Measurements from ENCODE around the gene MTX1. TPM values are rescaled to one million over a fixed set of nuclear protein-coding genes. Genes with fewer than 3 reads are reported as not detected.
"Not testable (repeated sequence)": the region's sequence is repeated elsewhere in the genome, so short reads cannot be mapped to it uniquely, and the experiment has no call there.

Gene MTX1
- total and polyA plus RNA-seq, 2 experiments from 2014 or later: 77.7 to 106 TPM

DNA sequence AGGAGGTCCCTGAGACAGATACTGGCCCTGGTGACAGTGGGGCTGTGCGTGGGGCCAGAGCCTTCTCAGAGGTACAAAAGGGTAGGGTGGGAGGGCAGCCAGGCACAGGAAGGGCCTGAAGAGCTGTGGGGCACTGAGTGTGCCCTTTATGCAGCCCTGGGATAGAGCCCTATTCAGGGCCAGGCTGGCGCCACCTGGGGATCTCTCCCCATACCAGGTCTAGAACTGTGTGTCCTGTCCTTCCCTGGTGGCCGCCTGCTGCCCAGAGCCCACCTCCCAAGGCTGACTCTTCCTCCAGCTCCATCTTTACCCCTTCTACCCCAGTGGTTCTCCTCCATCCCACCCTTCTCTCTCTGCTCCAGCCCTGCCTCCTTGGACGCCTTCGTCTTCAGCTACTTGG lies 25.0 kb downstream of the MTX1 start:
- Mint-ChIP-seq H3K27me3 (ENCODE audit: insufficient read depth, low read depth, poor library complexity) (peaks cover 12% of the 10 kb centered on the region), H3K36me3 (ENCODE audit: low read depth) (peaks cover 11% of the 10 kb centered on the region; the same call in 2 of the 3 replicates)
- DNase-seq (ENCODE audit: low spot score); H3K36me3 ChIP-seq (ENCODE audit: insufficient read depth); H3K27ac Mint-ChIP-seq; H3K27me3 ChIP-seq (ENCODE audit: insufficient read depth); H3K9me2 ChIP-seq (ENCODE audit: insufficient read depth); H3K4me3 ChIP-seq; H3K9me3 Mint-ChIP-seq; H3F3A ChIP-seq (replicated peaks; ENCODE audit: low read depth); H4K20me1 ChIP-seq (replicated peaks; ENCODE audit: insufficient read depth); H2AFZ ChIP-seq; H3K4me3 Mint-ChIP-seq; H3K79me2 ChIP-seq (replicated peaks; ENCODE audit: insufficient read depth); H3K4me2 ChIP-seq; H3K4me1 ChIP-seq (ENCODE audit: insufficient read depth); H3K27ac ChIP-seq (ENCODE audit: low read depth); H3K4me1 Mint-ChIP-seq: not testable (repeated sequence)
- ATAC-seq: peak; percentile 62

- H3K4me3 Mint-ChIP-seq; H3K27ac Mint-ChIP-seq; H3K9me3 Mint-ChIP-seq; DNase-seq (ENCODE audit: low spot score); H3K4me2 ChIP-seq; H3K4me1 ChIP-seq (ENCODE audit: insufficient read depth); H3K9me2 ChIP-seq (ENCODE audit: insufficient read depth); H4K20me1 ChIP-seq (replicated peaks; ENCODE audit: insufficient read depth); H3K27me3 ChIP-seq (ENCODE audit: insufficient read depth); H3K4me1 Mint-ChIP-seq; H2AFZ ChIP-seq; ATAC-seq; H3K27ac ChIP-seq (ENCODE audit: low read depth); H3K4me3 ChIP-seq; H3F3A ChIP-seq (replicated peaks; ENCODE audit: low read depth); H3K27me3 Mint-ChIP-seq (ENCODE audit: insufficient read depth, low read depth, poor library complexity); H3K79me2 ChIP-seq (replicated peaks; ENCODE audit: insufficient read depth); H3K36me3 ChIP-seq (ENCODE audit: insufficient read depth): not testable (repeated sequence)
- H3K36me3 Mint-ChIP-seq (ENCODE audit: low read depth): peaks cover 11% of the 10 kb centered on the region; the same call in 2 of the 3 replicates
Measured at GRCh38 chr1:155235375-155235774, 26.9 kb downstream of the MTX1 start.

DNA sequence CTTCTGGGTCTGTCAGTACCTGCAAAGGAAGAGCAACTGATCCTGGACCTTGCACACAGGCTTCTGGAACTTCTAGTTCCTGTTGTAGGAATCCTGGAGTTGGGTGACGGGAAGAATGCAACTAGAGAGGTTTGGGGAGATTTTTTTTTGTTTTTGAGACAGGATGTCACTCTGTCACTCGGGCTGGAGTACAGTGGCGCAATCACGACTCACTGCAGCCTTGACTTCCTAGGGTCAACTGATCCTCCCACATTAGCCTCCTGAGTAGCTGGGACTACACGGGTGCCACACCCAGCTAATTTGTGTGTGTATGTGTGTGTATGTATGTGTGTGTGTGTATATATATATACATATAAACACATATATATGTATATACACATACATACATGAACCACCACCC lies 28.0 kb downstream of the MTX1 start:
- H3K9me3 Mint-ChIP-seq: no peaks in the 10 kb centered on the region
- no peak overlapping the region for H3K4me3 Mint-ChIP-seq
- H3K36me3 Mint-ChIP-seq (ENCODE audit: low read depth): peaks cover 11% of the 10 kb centered on the region; the same call in 2 of the 3 replicates
- H3K4me1 ChIP-seq (ENCODE audit: insufficient read depth): peaks cover 2% of the 10 kb centered on the region; the same call in 1 of the 2 replicates
- H2AFZ ChIP-seq: no peak overlapping the region
- DNase-seq (ENCODE audit: low spot score) (no peak), ATAC-seq (no peak)
- no peaks in the 10 kb centered on the region for H3F3A ChIP-seq (replicated peaks; ENCODE audit: low read depth)
- no peaks in the 10 kb centered on the region for H3K9me2 ChIP-seq (ENCODE audit: insufficient read depth)
- no peak overlapping the region for H3K27ac ChIP-seq (ENCODE audit: low read depth)
- no peak overlapping the region for H3K4me2 ChIP-seq
- no peak overlapping the region for H3K27ac Mint-ChIP-seq
- peaks cover 5% of the 10 kb centered on the region for H3K27me3 Mint-ChIP-seq (ENCODE audit: insufficient read depth, low read depth, poor library complexity)
- H3K4me3 ChIP-seq: no peak overlapping the region
- no peaks in the 10 kb centered on the region for H4K20me1 ChIP-seq (replicated peaks; ENCODE audit: insufficient read depth)
- H3K27me3 ChIP-seq (ENCODE audit: insufficient read depth): no peaks in the 10 kb centered on the region
- no peaks in the 10 kb centered on the region for H3K79me2 ChIP-seq (replicated peaks; ENCODE audit: insufficient read depth)
- no peaks in the 10 kb centered on the region for H3K36me3 ChIP-seq (ENCODE audit: insufficient read depth)
- peaks cover 7% of the 10 kb centered on the region for H3K4me1 Mint-ChIP-seq
- TF ChIP-seq POLR2AphosphoS5 (IDR thresholded peaks at IDR 0.05; ENCODE audit: low read depth) (no peak), EZH2phosphoT487 (IDR thresholded peaks at IDR 0.05; ENCODE audit: unreplicated experiment) (no peak)
- TF ChIP-seq, protein P1, sequence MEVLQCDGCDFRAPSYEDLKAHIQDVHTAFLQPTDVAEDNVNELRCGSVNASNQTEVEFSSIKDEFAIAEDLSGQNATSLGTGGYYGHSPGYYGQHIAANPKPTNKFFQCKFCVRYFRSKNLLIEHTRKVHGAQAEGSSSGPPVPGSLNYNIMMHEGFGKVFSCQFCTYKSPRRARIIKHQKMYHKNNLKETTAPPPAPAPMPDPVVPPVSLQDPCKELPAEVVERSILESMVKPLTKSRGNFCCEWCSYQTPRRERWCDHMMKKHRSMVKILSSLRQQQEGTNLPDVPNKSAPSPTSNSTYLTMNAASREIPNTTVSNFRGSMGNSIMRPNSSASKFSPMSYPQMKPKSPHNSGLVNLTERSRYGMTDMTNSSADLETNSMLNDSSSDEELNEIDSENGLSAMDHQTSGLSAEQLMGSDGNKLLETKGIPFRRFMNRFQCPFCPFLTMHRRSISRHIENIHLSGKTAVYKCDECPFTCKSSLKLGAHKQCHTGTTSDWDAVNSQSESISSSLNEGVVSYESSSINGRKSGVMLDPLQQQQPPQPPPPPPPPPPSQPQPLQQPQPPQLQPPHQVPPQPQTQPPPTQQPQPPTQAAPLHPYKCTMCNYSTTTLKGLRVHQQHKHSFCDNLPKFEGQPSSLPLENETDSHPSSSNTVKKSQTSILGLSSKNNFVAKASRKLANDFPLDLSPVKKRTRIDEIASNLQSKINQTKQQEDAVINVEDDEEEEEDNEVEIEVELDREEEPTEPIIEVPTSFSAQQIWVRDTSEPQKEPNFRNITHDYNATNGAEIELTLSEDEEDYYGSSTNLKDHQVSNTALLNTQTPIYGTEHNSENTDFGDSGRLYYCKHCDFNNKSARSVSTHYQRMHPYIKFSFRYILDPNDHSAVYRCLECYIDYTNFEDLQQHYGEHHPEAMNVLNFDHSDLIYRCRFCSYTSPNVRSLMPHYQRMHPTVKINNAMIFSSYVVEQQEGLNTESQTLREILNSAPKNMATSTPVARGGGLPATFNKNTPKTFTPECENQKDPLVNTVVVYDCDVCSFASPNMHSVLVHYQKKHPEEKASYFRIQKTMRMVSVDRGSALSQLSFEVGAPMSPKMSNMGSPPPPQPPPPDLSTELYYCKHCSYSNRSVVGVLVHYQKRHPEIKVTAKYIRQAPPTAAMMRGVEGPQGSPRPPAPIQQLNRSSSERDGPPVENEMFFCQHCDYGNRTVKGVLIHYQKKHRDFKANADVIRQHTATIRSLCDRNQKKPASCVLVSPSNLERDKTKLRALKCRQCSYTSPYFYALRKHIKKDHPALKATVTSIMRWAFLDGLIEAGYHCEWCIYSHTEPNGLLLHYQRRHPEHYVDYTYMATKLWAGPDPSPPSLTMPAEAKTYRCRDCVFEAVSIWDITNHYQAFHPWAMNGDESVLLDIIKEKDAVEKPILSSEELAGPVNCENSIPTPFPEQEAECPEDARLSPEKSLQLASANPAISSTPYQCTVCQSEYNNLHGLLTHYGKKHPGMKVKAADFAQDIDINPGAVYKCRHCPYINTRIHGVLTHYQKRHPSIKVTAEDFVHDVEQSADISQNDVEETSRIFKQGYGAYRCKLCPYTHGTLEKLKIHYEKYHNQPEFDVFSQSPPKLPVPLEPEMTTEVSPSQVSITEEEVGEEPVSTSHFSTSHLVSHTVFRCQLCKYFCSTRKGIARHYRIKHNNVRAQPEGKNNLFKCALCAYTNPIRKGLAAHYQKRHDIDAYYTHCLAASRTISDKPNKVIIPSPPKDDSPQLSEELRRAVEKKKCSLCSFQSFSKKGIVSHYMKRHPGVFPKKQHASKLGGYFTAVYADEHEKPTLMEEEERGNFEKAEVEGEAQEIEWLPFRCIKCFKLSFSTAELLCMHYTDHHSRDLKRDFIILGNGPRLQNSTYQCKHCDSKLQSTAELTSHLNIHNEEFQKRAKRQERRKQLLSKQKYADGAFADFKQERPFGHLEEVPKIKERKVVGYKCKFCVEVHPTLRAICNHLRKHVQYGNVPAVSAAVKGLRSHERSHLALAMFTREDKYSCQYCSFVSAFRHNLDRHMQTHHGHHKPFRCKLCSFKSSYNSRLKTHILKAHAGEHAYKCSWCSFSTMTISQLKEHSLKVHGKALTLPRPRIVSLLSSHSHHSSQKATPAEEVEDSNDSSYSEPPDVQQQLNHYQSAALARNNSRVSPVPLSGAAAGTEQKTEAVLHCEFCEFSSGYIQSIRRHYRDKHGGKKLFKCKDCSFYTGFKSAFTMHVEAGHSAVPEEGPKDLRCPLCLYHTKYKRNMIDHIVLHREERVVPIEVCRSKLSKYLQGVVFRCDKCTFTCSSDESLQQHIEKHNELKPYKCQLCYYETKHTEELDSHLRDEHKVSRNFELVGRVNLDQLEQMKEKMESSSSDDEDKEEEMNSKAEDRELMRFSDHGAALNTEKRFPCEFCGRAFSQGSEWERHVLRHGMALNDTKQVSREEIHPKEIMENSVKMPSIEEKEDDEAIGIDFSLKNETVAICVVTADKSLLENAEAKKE (CRISPR knock-in tag; IDR thresholded peaks at IDR 0.05): no peak
- TF ChIP-seq, protein P2, sequence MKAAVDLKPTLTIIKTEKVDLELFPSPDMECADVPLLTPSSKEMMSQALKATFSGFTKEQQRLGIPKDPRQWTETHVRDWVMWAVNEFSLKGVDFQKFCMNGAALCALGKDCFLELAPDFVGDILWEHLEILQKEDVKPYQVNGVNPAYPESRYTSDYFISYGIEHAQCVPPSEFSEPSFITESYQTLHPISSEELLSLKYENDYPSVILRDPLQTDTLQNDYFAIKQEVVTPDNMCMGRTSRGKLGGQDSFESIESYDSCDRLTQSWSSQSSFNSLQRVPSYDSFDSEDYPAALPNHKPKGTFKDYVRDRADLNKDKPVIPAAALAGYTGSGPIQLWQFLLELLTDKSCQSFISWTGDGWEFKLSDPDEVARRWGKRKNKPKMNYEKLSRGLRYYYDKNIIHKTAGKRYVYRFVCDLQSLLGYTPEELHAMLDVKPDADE (IDR thresholded peaks at IDR 0.05): no peak
